Measurements from ENCODE around the gene CGRRF1. TPM values are rescaled to one million over a fixed set of nuclear protein-coding genes. Genes with fewer than 3 reads are reported as not detected.

Gene CGRRF1
- total and polyA plus RNA-seq, 2 of the 13 experiments (the other 11 are each of a cell fraction or from before 2014, with no cell fraction given) = 16.8 to 18.2 TPM

DNA sequence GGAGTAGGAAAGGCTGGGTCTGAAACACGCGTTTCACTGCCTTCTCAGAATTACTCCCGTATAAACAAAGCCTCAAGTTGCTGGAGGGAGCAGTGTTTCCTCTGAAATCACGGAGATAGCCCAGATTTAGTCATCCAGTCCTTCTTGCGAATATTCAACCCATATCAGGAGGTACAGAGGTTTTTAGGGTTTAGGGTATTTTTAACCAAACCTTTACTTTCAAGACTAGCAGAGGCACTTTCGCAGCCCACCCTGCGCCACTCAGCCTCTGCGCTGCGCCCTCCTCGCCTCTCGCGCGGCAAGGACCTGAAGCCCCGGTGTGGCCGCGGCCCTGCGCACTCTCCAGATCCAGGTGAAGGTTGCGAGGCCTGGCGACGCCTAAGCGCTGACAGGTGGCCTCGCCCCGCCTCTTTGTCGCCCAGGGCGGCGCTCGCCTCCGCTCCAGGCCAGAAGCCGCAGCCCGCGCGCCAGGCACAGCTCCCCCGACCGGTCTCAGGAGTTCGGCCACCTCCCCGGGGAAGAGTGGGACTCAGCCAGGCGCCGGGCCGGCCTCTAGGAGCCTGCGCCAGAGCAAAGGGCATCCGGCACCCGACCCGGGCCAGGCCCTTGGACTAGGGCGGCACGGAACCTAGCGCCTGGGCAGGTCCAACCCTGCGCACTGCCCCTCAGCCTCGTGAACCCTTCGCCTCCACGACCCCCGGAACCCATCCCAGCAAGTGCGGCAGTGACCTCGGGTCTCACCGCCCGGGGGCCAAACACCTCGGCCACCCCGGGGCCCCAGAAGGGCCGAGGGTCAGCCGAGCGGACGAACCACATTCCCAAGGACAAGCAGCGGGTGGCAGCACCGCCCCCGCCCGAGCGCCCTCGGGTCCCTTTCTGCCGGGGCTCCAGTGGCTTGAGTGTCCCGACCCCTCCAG is 55.4 kb downstream of the CGRRF1 start (continued):
- TF ChIP-seq MYNN (CRISPR knock-in tag; IDR thresholded peaks at IDR 0.05; ENCODE audit: low read depth) (no peak), ARHGAP35 (CRISPR knock-in tag; IDR thresholded peaks at IDR 0.05; ENCODE audit: borderline replicate concordance) (no peak), KAT8 (CRISPR knock-in tag; IDR thresholded peaks at IDR 0.05) (peak; percentile 59), CBX2 (IDR thresholded peaks at IDR 0.05; ENCODE audit: low read depth, low read length) (no peak), CBX2 (CRISPR knock-in tag; IDR thresholded peaks at IDR 0.05; ENCODE audit: low read depth) (no peak), EHMT2 (IDR thresholded peaks at IDR 0.05; ENCODE audit: borderline replicate concordance, low read depth, low read length) (no peak), RARA (CRISPR knock-in tag; IDR thresholded peaks at IDR 0.05) (peak; percentile 37; the same call in 1 of the 2 replicates), ZNF737 (CRISPR knock-in tag; IDR thresholded peaks at IDR 0.05; ENCODE audit: borderline replicate concordance) (no peak), KMT2B (CRISPR knock-in tag; IDR thresholded peaks at IDR 0.05) (peak; percentile 61), POLR2AphosphoS5 (IDR thresholded peaks at IDR 0.05; ENCODE audit: low read depth, low read length) (peak; percentile 25), ZNF766 (CRISPR knock-in tag; IDR thresholded peaks at IDR 0.05; ENCODE audit: borderline replicate concordance) (peak; percentile 64; the same call in 1 of the 2 replicates), MTF1 (CRISPR knock-in tag; IDR thresholded peaks at IDR 0.05) (no peak; the same call in 1 of the 2 replicates), NRL (CRISPR knock-in tag; IDR thresholded peaks at IDR 0.05; ENCODE audit: borderline replicate concordance) (peak; percentile 93), YEATS2 (CRISPR knock-in tag; IDR thresholded peaks at IDR 0.05; ENCODE audit: borderline replicate concordance) (no peak), RFXANK (CRISPR knock-in tag; IDR thresholded peaks at IDR 0.05) (no peak), CREB1 (IDR thresholded peaks at IDR 0.05) (no peak), CREB1 (CRISPR knock-in tag; IDR thresholded peaks at IDR 0.05) (no peak), JDP2 (CRISPR knock-in tag; IDR thresholded peaks at IDR 0.05; ENCODE audit: borderline replicate concordance) (no peak), ZNF33B (CRISPR knock-in tag; IDR thresholded peaks at IDR 0.05) (no peak; the same call in 1 of the 2 replicates), BORCS8-MEF2B (CRISPR knock-in tag; IDR thresholded peaks at IDR 0.05) (no peak), MAF1 (CRISPR knock-in tag; IDR thresholded peaks at IDR 0.05; ENCODE audit: borderline replicate concordance) (no peak), SIX1 (CRISPR knock-in tag; IDR thresholded peaks at IDR 0.05; ENCODE audit: borderline replicate concordance) (no peak), KLF15 (CRISPR knock-in tag; IDR thresholded peaks at IDR 0.05; ENCODE audit: borderline replicate concordance) (no peak; the same call in 1 of the 2 replicates), NFIB (CRISPR knock-in tag; IDR thresholded peaks at IDR 0.05; ENCODE audit: borderline replicate concordance) (no peak)
- TF ChIP-seq, protein P1, sequence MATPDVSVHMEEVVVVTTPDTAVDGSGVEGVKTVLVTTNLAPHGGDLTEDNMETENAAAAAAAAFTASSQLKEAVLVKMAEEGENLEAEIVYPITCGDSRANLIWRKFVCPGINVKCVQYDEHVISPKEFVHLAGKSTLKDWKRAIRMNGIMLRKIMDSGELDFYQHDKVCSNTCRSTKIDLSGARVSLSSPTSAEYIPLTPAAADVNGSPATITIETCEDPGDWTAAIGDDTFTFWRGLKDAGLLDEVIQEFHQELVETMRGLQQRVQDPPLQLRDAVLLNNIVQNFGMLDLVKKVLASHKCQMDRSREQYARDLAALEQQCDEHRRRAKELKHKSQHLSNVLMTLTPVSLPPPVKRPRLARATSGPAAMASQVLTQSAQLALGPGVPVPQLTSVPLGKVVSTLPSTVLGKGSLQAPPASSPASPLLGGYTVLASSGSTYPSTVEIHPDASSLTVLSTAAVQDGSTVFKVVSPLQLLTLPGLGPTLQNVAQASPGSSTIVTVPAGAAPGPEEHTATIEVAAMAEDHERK (CRISPR knock-in tag; IDR thresholded peaks at IDR 0.05; ENCODE audit: low read depth) = no peak
- TF ChIP-seq, protein P2, sequence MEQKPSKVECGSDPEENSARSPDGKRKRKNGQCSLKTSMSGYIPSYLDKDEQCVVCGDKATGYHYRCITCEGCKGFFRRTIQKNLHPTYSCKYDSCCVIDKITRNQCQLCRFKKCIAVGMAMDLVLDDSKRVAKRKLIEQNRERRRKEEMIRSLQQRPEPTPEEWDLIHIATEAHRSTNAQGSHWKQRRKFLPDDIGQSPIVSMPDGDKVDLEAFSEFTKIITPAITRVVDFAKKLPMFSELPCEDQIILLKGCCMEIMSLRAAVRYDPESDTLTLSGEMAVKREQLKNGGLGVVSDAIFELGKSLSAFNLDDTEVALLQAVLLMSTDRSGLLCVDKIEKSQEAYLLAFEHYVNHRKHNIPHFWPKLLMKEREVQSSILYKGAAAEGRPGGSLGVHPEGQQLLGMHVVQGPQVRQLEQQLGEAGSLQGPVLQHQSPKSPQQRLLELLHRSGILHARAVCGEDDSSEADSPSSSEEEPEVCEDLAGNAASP (CRISPR knock-in tag; IDR thresholded peaks at IDR 0.05; ENCODE audit: borderline replicate concordance) = no peak
- TF ChIP-seq, protein P3, sequence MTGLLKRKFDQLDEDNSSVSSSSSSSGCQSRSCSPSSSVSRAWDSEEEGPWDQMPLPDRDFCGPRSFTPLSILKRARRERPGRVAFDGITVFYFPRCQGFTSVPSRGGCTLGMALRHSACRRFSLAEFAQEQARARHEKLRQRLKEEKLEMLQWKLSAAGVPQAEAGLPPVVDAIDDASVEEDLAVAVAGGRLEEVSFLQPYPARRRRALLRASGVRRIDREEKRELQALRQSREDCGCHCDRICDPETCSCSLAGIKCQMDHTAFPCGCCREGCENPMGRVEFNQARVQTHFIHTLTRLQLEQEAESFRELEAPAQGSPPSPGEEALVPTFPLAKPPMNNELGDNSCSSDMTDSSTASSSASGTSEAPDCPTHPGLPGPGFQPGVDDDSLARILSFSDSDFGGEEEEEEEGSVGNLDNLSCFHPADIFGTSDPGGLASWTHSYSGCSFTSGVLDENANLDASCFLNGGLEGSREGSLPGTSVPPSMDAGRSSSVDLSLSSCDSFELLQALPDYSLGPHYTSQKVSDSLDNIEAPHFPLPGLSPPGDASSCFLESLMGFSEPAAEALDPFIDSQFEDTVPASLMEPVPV (CRISPR knock-in tag; IDR thresholded peaks at IDR 0.05) = peak; percentile 47; the same call in 1 of the 2 replicates

All from HepG2 (cell line).